ENCODE data around the gene BSCL2. TPM values are rescaled to one million over a fixed set of nuclear protein-coding genes. Genes with fewer than 3 reads are reported as not detected.

BSCL2 gene
- total RNA-seq, 1 donor from 2014 or later: 45.2 TPM

DNA sequence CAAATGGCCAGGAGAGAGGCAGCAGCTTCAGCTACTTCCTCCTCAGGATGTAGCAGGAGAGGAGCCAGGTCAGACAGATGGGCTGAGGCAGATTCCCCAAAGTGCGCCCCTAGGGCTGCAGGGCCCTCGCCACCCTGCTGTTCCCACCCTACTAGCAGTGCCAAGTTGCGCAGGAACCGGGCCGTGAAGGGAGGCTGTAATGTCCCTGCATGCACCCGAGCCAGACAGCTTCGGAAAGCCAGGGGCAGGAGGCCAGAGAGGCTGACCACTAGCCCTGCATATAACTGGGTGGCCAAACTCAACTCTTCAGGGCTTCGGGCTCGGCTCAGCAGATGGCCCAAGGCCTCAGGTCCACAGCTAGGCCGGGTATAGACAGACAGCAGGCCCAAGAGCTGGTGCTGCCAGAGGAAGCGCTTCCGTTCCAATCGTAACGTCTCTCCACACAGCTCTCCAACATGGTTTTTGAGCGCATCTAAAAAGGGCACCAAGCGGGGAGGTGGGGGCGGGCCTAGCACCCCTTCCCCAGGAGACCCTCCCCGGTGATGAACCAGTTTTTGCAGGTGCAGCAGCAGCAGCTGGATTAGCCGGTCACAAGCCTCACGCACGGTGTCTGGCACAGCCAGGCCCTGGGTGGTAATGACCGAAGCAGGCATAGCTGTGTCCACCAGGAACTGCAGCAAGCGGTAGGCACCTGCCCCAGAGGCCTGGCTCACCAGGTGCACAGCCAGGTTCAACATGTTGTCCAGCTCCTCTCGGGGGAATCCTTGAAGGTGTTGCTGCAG is 58.8 kb downstream of the BSCL2 start:
- Histone ChIP-seq H3K36me3 (ENCODE audit: control insufficient read depth, insufficient read depth, low read length) (peaks cover 1% of the 10 kb centered on the region), H3K27me3 (ENCODE audit: control insufficient read depth, insufficient read depth, low read length) (no peaks in the 10 kb centered on the region), H3K4me3 (ENCODE audit: low read depth, low read length) (no peak overlapping the region)
- no peak for DNase-seq (ENCODE audit: low read depth)
- TF ChIP-seq, protein P1, sequence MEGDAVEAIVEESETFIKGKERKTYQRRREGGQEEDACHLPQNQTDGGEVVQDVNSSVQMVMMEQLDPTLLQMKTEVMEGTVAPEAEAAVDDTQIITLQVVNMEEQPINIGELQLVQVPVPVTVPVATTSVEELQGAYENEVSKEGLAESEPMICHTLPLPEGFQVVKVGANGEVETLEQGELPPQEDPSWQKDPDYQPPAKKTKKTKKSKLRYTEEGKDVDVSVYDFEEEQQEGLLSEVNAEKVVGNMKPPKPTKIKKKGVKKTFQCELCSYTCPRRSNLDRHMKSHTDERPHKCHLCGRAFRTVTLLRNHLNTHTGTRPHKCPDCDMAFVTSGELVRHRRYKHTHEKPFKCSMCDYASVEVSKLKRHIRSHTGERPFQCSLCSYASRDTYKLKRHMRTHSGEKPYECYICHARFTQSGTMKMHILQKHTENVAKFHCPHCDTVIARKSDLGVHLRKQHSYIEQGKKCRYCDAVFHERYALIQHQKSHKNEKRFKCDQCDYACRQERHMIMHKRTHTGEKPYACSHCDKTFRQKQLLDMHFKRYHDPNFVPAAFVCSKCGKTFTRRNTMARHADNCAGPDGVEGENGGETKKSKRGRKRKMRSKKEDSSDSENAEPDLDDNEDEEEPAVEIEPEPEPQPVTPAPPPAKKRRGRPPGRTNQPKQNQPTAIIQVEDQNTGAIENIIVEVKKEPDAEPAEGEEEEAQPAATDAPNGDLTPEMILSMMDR (IDR thresholded peaks at IDR 0.05; ENCODE audit: insufficient read depth, low read length, poor library complexity, severe bottlenecking): no peak

DNA sequence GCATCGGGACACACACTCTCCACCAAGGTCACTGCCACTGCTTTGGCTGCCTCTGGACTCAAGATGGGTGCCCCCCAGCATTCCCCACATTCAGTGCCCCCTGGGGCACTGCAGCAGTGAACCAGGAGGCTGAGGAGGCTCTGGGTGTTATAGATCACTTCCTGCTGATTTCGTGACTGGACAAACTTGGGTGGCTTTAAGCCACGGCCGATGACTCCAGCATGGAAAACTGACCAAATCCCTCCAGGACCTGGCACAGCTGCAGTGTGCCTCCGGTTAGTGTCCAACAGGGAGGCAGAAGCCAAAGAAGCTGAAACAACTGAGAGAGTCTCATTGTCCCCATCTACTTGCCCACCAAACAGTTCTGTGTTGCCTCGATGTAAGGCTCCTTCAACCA is 59.6 kb downstream of the BSCL2 start:
- peaks cover 1% of the 10 kb centered on the region for H3K36me3 ChIP-seq (ENCODE audit: control insufficient read depth, insufficient read depth, low read length)
- H3K27me3 ChIP-seq (ENCODE audit: control insufficient read depth, insufficient read depth, low read length): no peaks in the 10 kb centered on the region
- H3K4me3 ChIP-seq (ENCODE audit: low read depth, low read length): no peak overlapping the region
- no peak for DNase-seq (ENCODE audit: low read depth)
- TF ChIP-seq, protein P1 (IDR thresholded peaks at IDR 0.05; ENCODE audit: insufficient read depth, low read length, poor library complexity, severe bottlenecking): no peak

DNA sequence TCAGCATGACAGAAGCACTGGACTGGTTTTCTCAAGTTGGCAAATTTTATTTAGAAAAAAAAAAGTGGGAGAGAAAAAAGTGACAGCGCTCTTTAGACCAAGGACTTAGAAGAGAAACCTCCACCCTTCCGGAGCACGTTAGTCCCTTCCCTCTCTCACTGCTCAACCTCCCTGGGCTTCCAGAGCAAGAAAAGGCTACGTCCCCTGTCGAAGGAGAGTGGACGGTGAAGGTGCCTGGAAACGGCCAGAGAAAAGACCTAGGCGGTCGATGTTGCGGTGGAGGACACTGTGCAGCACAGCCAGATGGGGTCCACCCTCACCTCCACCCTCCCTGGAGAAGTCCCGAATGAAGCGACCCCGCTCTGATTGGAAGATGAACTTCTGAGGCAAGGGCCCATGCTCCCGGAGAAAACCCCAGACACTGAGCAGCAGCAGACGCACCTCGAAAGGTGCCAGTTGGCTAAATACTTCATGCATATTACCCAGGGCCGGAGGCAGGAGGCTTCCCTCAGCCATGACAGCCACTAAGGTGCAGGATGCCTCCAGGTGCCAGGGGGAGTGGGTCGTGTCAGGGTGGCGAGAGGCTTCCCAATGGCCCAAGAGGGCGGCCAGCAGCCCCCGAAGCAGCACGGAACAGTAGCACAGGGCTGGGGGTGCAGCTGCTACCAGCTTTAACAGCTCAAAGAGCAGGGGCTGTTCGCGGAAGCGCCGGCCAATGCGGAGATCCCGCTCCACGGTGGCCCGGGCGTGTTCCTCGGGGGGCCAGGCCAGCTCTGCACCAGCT is 60.2 kb downstream of the BSCL2 start:
- Histone ChIP-seq H3K27me3 (ENCODE audit: control insufficient read depth, insufficient read depth, low read length) (no peaks in the 10 kb centered on the region), H3K36me3 (ENCODE audit: control insufficient read depth, insufficient read depth, low read length) (peaks cover 1% of the 10 kb centered on the region), H3K4me3 (ENCODE audit: low read depth, low read length) (no peak overlapping the region)
- DNase-seq (ENCODE audit: low read depth): no peak
- TF ChIP-seq, protein P1 (IDR thresholded peaks at IDR 0.05; ENCODE audit: insufficient read depth, low read length, poor library complexity, severe bottlenecking): no peak

DNA sequence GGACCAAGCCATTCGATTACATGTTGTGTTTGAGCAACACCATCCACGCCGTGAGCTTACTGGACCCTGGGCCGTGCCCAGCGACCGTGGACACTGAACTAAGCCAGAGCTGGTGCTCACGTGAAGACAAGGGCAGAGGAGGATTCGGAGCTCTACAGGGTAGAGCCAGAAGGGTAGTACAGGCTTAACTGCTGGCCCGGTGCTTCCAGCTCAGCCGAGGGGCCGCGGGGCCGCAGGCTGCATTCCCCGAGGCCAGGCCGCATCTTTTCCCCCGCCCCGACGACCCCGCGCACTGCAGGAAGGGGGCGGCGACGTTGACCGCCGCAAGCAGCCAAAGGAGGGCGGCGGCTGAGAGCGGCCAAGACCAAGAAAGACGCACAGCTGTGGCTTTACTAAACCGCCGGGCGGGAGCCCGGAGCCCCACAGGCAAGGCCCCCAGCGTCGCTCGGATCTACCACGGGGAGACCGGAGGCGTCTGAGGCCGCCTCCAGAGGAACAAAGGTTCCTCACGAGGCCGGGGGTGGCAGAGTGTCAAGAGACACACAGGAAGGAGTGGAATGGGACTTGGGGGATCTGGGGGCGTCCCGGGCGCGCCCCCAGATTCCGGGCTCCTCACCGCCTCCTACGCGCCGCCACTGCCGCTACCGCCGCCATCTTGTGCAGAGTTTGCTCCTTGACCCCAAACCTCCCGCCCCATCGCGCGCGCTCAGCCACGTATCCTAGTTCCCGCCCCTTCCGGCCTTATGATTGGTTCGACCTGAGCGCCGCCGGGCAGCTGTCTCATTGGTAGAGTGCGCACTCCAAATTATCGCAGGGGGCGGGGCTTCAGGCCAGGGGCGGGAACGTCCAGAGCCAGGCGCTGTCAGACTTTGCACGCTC is 61.0 kb downstream of the BSCL2 start, which contains the start of gene GANAB:
Gene GANAB (minus strand): TSS at position 668 of the 879 bp plus-strand sequence. CDS start 14 bp downstream, at position 654.
- peak; percentile 87 for DNase-seq (ENCODE audit: low read depth)
- Histone ChIP-seq H3K4me3 (ENCODE audit: low read depth, low read length) (peak within 1 kb of the TSS; percentile 61), H3K36me3 (ENCODE audit: control insufficient read depth, insufficient read depth, low read length) (peaks cover 1% of the 10 kb centered on the region), H3K27me3 (ENCODE audit: control insufficient read depth, insufficient read depth, low read length) (no peaks in the 10 kb centered on the region)
- TF ChIP-seq, protein P1 (IDR thresholded peaks at IDR 0.05; ENCODE audit: insufficient read depth, low read length, poor library complexity, severe bottlenecking): no peak

DNA sequence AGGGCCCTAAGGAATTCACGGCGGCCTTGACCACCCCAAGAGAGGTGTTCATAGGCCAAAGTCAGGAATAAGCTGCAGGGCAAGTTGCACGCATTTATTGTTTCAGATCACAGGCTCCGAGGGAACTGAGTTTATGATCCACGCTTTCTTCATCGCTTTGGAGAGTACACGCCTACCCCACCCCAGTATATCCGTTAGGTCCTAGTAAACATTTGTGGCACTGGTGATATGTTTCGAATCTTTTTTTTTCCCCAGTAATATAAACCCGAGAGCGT is 61.6 kb downstream of the BSCL2 start:
- TF ChIP-seq, protein P1 (IDR thresholded peaks at IDR 0.05; ENCODE audit: insufficient read depth, low read length, poor library complexity, severe bottlenecking): no peak
- DNase-seq (ENCODE audit: low read depth): no peak
- Histone ChIP-seq H3K27me3 (ENCODE audit: control insufficient read depth, insufficient read depth, low read length) (no peaks in the 10 kb centered on the region), H3K4me3 (ENCODE audit: low read depth, low read length) (peak overlapping the region; percentile 61), H3K36me3 (ENCODE audit: control insufficient read depth, insufficient read depth, low read length) (peaks cover 1% of the 10 kb centered on the region)

All from kidney epithelial cell (primary cell).